ENCODE measurements around the gene TMED4. TPM values are rescaled to one million over a fixed set of nuclear protein-coding genes. Genes with fewer than 3 reads are reported as not detected.
"Not testable (repeated sequence)": the region's sequence is repeated elsewhere in the genome, so short reads cannot be mapped to it uniquely, and the experiment has no call there.

TMED4 gene
- total RNA-seq, 2 experiments from 2014 or later = 68.6 to 80.5 TPM

DNA sequence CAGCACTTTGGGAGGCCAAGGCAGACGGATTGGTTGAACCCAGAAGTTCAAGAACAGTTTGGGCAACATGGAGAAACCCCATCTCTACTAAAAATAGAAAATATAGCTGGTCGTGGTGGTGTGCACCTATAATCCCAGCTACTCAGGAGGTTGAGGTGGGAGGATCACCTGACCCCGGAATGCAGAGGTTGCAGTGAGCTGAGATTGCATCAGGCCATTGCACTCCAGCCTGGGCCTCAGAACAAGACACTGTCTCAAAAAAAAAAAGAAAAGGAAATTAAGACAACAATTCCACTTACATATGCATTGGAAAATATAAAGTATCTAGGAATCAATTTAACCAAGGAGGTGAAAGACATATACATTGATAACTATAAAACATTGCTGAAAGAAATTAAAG, 17.2 kb upstream of the TMED4 start:
- H3K4me2 ChIP-seq (ENCODE audit: low read length) = no peak overlapping the region
- intact Hi-C loops (cut with micrococcal nuclease; ENCODE audit: unreplicated experiment) = no loop called here
- no peak overlapping the region for H3K4me3 ChIP-seq (ENCODE audit: low read depth, low read length, poor library complexity, severe bottlenecking)
- H3K9me3 ChIP-seq (ENCODE audit: low read length) = no peaks in the 10 kb centered on the region
- ChIA-PET POLR2A (interaction anchor here (0.9 kb wide), 1 partner anchor 250 kb away, joined by 3 read pairs; no protein-coding TSS in a partner anchor), CTCF (ENCODE audit: unreplicated experiment) (no interaction called here)
- no peak overlapping the region for H2AFZ ChIP-seq (ENCODE audit: low read length)
- H3K79me2 ChIP-seq (ENCODE audit: insufficient read depth, low read depth, low read length) = no peaks in the 10 kb centered on the region
- H4K20me1 ChIP-seq (ENCODE audit: insufficient read depth, low read length) = no peaks in the 10 kb centered on the region
- no peak overlapping the region for H3K27ac ChIP-seq (ENCODE audit: low read depth, low read length, poor library complexity, severe bottlenecking)
- no peak for DNase-seq (ENCODE audit: low spot score)
- H3K4me1 ChIP-seq (ENCODE audit: insufficient read depth, low read length, poor library complexity, severe bottlenecking) = peaks cover 13% of the 10 kb centered on the region
- TF ChIP-seq CTCF (conservative IDR thresholded peaks at IDR 0.05; ENCODE audit: low read length) (no peak), EZH2phosphoT487 (IDR thresholded peaks at IDR 0.05; ENCODE audit: borderline replicate concordance, low read depth, low read length) (no peak)
- no peaks in the 10 kb centered on the region for H3K36me3 ChIP-seq (ENCODE audit: insufficient read depth, low read length)
- BruUV-seq (replicated peaks) = no TSS peak
- no peaks in the 10 kb centered on the region for H3K9me2 ChIP-seq (ENCODE audit: insufficient read depth, low read length)

- H3K27ac ChIP-seq (ENCODE audit: low read depth, low read length, poor library complexity, severe bottlenecking); H3K36me3 ChIP-seq (ENCODE audit: insufficient read depth, low read length); intact Hi-C loops (cut with micrococcal nuclease; ENCODE audit: unreplicated experiment); BruUV-seq (replicated peaks); H3K79me2 ChIP-seq (ENCODE audit: insufficient read depth, low read depth, low read length); H3K9me3 ChIP-seq (ENCODE audit: low read length); CTCF ChIA-PET (ENCODE audit: unreplicated experiment); H3K4me2 ChIP-seq (ENCODE audit: low read length); DNase-seq (ENCODE audit: low spot score); H4K20me1 ChIP-seq (ENCODE audit: insufficient read depth, low read length); H2AFZ ChIP-seq (ENCODE audit: low read length); H3K9me2 ChIP-seq (ENCODE audit: insufficient read depth, low read length); H3K4me1 ChIP-seq (ENCODE audit: insufficient read depth, low read length, poor library complexity, severe bottlenecking); H3K4me3 ChIP-seq (ENCODE audit: low read depth, low read length, poor library complexity, severe bottlenecking): not testable (repeated sequence)
- POLR2A ChIA-PET = interaction anchor here (0.7 kb wide), 1 partner anchor 253 kb away, joined by 3 read pairs; no protein-coding TSS in a partner anchor
Observed at GRCh38 chr7:44597181-44597580, 15.2 kb upstream of the TMED4 start.

- intact Hi-C loops (cut with micrococcal nuclease; ENCODE audit: unreplicated experiment) = no loop called here
- Histone ChIP-seq H4K20me1 (ENCODE audit: insufficient read depth, low read length) (no peaks in the 10 kb centered on the region), H2AFZ (ENCODE audit: low read length) (no peak overlapping the region), H3K79me2 (ENCODE audit: insufficient read depth, low read depth, low read length) (no peaks in the 10 kb centered on the region), H3K36me3 (ENCODE audit: insufficient read depth, low read length) (no peaks in the 10 kb centered on the region), H3K4me2 (ENCODE audit: low read length) (no peak overlapping the region), H3K4me1 (ENCODE audit: insufficient read depth, low read length, poor library complexity, severe bottlenecking) (no peaks in the 10 kb centered on the region), H3K4me3 (ENCODE audit: low read depth, low read length, poor library complexity, severe bottlenecking) (no peak overlapping the region), H3K9me2 (ENCODE audit: insufficient read depth, low read length) (no peaks in the 10 kb centered on the region), H3K27ac (ENCODE audit: low read depth, low read length, poor library complexity, severe bottlenecking) (no peak overlapping the region), H3K9me3 (ENCODE audit: low read length) (no peaks in the 10 kb centered on the region)
- no TSS peak for BruUV-seq (replicated peaks)
- no peak for DNase-seq (ENCODE audit: low spot score)
- ChIA-PET POLR2A (no interaction called here), CTCF (ENCODE audit: unreplicated experiment) (no interaction called here)
- TF ChIP-seq CTCF (conservative IDR thresholded peaks at IDR 0.05; ENCODE audit: low read length) (no peak), EZH2phosphoT487 (IDR thresholded peaks at IDR 0.05; ENCODE audit: borderline replicate concordance, low read depth, low read length) (no peak)
Observed at GRCh38 chr7:44595934-44596635, 14.1 kb upstream of the TMED4 start.
